Measurements from ENCODE around the gene SORL1-AS1.

DNA sequence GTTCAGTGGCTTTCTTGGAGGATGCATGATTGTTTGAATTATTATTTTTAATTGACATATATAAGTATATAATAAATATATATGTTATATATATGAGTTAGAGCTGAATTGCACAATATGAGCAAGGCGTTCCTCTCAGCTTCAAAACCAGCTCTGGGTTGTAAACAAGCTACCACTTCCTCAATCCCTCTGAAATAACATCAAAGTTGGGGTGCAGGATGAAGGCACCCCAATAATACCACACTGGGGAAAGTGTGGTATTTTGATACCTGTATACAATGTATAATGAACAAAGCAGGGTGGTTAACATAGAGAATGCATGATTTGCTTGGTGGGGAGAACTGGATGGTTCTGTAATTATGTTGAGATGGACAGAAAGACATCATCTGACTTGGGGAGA is 2.4 kb downstream of the SORL1-AS1 start:
- TF ChIP-seq, protein P1, sequence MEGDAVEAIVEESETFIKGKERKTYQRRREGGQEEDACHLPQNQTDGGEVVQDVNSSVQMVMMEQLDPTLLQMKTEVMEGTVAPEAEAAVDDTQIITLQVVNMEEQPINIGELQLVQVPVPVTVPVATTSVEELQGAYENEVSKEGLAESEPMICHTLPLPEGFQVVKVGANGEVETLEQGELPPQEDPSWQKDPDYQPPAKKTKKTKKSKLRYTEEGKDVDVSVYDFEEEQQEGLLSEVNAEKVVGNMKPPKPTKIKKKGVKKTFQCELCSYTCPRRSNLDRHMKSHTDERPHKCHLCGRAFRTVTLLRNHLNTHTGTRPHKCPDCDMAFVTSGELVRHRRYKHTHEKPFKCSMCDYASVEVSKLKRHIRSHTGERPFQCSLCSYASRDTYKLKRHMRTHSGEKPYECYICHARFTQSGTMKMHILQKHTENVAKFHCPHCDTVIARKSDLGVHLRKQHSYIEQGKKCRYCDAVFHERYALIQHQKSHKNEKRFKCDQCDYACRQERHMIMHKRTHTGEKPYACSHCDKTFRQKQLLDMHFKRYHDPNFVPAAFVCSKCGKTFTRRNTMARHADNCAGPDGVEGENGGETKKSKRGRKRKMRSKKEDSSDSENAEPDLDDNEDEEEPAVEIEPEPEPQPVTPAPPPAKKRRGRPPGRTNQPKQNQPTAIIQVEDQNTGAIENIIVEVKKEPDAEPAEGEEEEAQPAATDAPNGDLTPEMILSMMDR (IDR thresholded peaks at IDR 0.05 in 4 of 5, conservative IDR thresholded peaks at IDR 0.05 in 1 of 5) = no peak
- no peak for TF ChIP-seq POLR2A (IDR thresholded peaks at IDR 0.05)

Measured in gastrocnemius medialis (tissue), 4 donors.